H1 (cell line): ENCODE data around the gene FRRS1L. TPM values are rescaled to one million over a fixed set of nuclear protein-coding genes. Genes with fewer than 3 reads are reported as not detected.

Experiments used
- CTCF ChIA-PET: fragments of 300-600 bp; sonication (Branson Sonifier 250); formaldehyde crosslinking; loops from one replicate; lab custom pipeline; 2021; ENCODE audit not compliant: partially characterized antibody; lab: Charles Lee
- POLR2A ChIA-PET: fragments of 300-600 bp; sonication (Branson Sonifier 250); formaldehyde crosslinking; loops from one replicate; lab custom pipeline; 2021; ENCODE audit warnings: inconsistent platforms; ENCODE audit not compliant: partially characterized antibody; lab: Charles Lee
- DNase-seq, 2 experiments: peaks; one replicate each; pipeline versions ENCODE4 v3.0.0 to v3.0.0-alpha.2; 2010 to 2022; ENCODE audit warnings: low spot score in 2 of 2, low read depth in 1 of 2, mixed read lengths in 1 of 2
- FAIRE-seq: peaks from 2 replicates; lab custom pipeline; 2011; peaks lifted over from hg19 to GRCh38; lab: Jason Lieb, UNC
- H2AFZ ChIP-seq: 2 replicates; pipeline ENCODE4 v1.8.1; 2012; ENCODE audit warnings: low read length, inconsistent platforms
- H2AK5ac ChIP-seq: 2 replicates; pipeline ENCODE4 v1.6.1; 2013; ENCODE audit warnings: low read depth, low read length
- H2BK120ac ChIP-seq: replicated peaks from 2 replicates; pipeline ENCODE3; 2013; ENCODE audit warnings: low read depth, low read length, inconsistent platforms
- H2BK12ac ChIP-seq: 2 replicates; pipeline ENCODE4 v1.6.1; 2013; ENCODE audit warnings: low read depth, low read length
- H2BK15ac ChIP-seq: 2 replicates; pipeline ENCODE4 v1.6.1; 2013; ENCODE audit warnings: low read length
- H2BK20ac ChIP-seq: 2 replicates; pipeline ENCODE4 v1.6.1; 2013; ENCODE audit warnings: low read length
- H2BK5ac ChIP-seq: 2 replicates; pipeline ENCODE4 v1.6.1; 2013; ENCODE audit warnings: low read depth, low read length
- H3K14ac ChIP-seq: 2 replicates; pipeline ENCODE4 v1.6.1; 2013; ENCODE audit warnings: inconsistent platforms; ENCODE audit not compliant: insufficient read length
- H3K18ac ChIP-seq: 2 replicates; pipeline ENCODE4 v1.6.1; 2013; ENCODE audit warnings: low read length; ENCODE audit errors: extremely low read depth
- H3K23ac ChIP-seq: 2 replicates; pipeline ENCODE4 v1.6.1; 2013; ENCODE audit warnings: inconsistent platforms; ENCODE audit not compliant: insufficient read length
- H3K23me2 ChIP-seq: 2 replicates; pipeline ENCODE4 v1.6.1; 2013; ENCODE audit warnings: low read depth, low read length
- H3K27ac ChIP-seq: 2 replicates; pipeline ENCODE4 v1.6.1; 2011; ENCODE audit warnings: low read depth, low read length, inconsistent platforms
- H3K27me3 ChIP-seq, 4 experiments: replicated peaks in 1 of 4; 1 replicate in 1 of 4; 2 replicates in 3 of 4; pipeline versions ENCODE4 v1.6.1 to v1.8.1; 2011 to 2013; ENCODE audit warnings: low read length in 3 of 4, mild to moderate bottlenecking in 3 of 4, inconsistent platforms in 2 of 4, mixed read lengths in 2 of 4, moderate library complexity in 1 of 4; ENCODE audit not compliant: control insufficient read depth in 3 of 4, insufficient read depth in 3 of 4; ENCODE audit errors: extremely low read depth in 1 of 4
- H3K36me3 ChIP-seq, 4 experiments: 2 replicates each; pipeline versions ENCODE4 v1.6.1 to v1.8.1; 2011 to 2013; ENCODE audit warnings: mild to moderate bottlenecking in 4 of 4, low read length in 3 of 4, moderate library complexity in 2 of 4, control low read depth in 1 of 4, inconsistent platforms in 1 of 4; ENCODE audit not compliant: insufficient read depth in 4 of 4, control insufficient read depth in 2 of 4
- H3K4ac ChIP-seq: replicated peaks from 2 replicates; pipeline ENCODE3; 2013; ENCODE audit warnings: low read length, low read depth, mixed read lengths, inconsistent platforms; ENCODE audit not compliant: insufficient read length
- H3K4me1 ChIP-seq, 4 experiments: replicated peaks in 1 of 4; 1 replicate in 1 of 4; 2 replicates in 3 of 4; pipeline versions ENCODE4 v1.6.1 to v1.8.1; 2011 to 2013; ENCODE audit warnings: low read length in 3 of 4, inconsistent platforms in 2 of 4, mixed read lengths in 1 of 4; ENCODE audit not compliant: insufficient read depth in 4 of 4, control insufficient read depth in 3 of 4
- H3K4me2 ChIP-seq, 2 experiments: 2 replicates each; pipeline versions ENCODE4 v1.6.1 to v1.8.1; 2011 to 2013; ENCODE audit warnings: low read depth in 2 of 2, low read length in 2 of 2, control low read depth in 1 of 2, inconsistent platforms in 1 of 2, mild to moderate bottlenecking in 1 of 2; ENCODE audit not compliant: insufficient read depth in 1 of 2
- H3K4me3 ChIP-seq, 4 experiments: fragments of 200-600, 300-600 bp in 1 of 4; sonication (generic), shearing (Covaris generic), sonication (Bioruptor Twin) in 1 of 4; 2 replicates each; pipeline versions ENCODE4 v1.5.1 to v1.8.1; 2011 to 2016; ENCODE audit warnings: low read length in 4 of 4, low read depth in 3 of 4, control low read depth in 2 of 4, inconsistent platforms in 2 of 4, mild to moderate bottlenecking in 2 of 4, mixed read lengths in 1 of 4, moderate library complexity in 1 of 4; ENCODE audit not compliant: insufficient read depth in 2 of 4; ENCODE audit errors: extremely low read depth in 1 of 4
- H3K56ac ChIP-seq: replicated peaks from 2 replicates; pipeline ENCODE3; 2013; ENCODE audit warnings: low read depth, mild to moderate bottlenecking, mixed read lengths, low read length, inconsistent platforms; ENCODE audit not compliant: insufficient read length
- H3K79me1 ChIP-seq: 2 replicates; pipeline ENCODE4 v1.6.1; 2013; ENCODE audit warnings: low read depth, low read length, control low read depth
- H3K79me2 ChIP-seq, 2 experiments: 2 replicates each; pipeline versions ENCODE4 v1.6.1 to v1.8.1; 2012 to 2013; ENCODE audit warnings: low read length in 2 of 2, mild to moderate bottlenecking in 2 of 2, inconsistent platforms in 1 of 2; ENCODE audit not compliant: insufficient read depth in 2 of 2, control insufficient read depth in 1 of 2
- H3K9ac ChIP-seq, 4 experiments: replicated peaks in 1 of 4; 1 replicate in 1 of 4; 2 replicates in 3 of 4; pipeline versions ENCODE4 v1.6.1 to v1.8.1; 2011 to 2013; ENCODE audit warnings: low read depth in 3 of 4, low read length in 3 of 4, control low read depth in 2 of 4, mild to moderate bottlenecking in 2 of 4, moderate library complexity in 2 of 4, inconsistent platforms in 1 of 4; ENCODE audit errors: extremely low read depth in 1 of 4
- H3K9me3 ChIP-seq, 2 experiments: 2 replicates each; pipeline versions ENCODE4 v1.6.1 to v1.8.1; 2012 to 2013; ENCODE audit warnings: mild to moderate bottlenecking in 2 of 2, moderate library complexity in 2 of 2, control low read depth in 1 of 2, inconsistent platforms in 1 of 2, low read depth in 1 of 2, low read length in 1 of 2, mixed read lengths in 1 of 2; ENCODE audit not compliant: insufficient read depth in 2 of 2
- H4K20me1 ChIP-seq, 2 experiments: replicated peaks in 1 of 2; 2 replicates each; pipeline versions ENCODE3 to v1.8.1; 2011 to 2013; ENCODE audit warnings: inconsistent platforms in 2 of 2, low read length in 2 of 2, mild to moderate bottlenecking in 1 of 2; ENCODE audit not compliant: insufficient read depth in 2 of 2, control insufficient read depth in 1 of 2
- H4K5ac ChIP-seq: 2 replicates; pipeline ENCODE4 v1.6.1; 2013; ENCODE audit warnings: low read length, low read depth, mixed read lengths, inconsistent platforms; ENCODE audit not compliant: insufficient read length
- H4K8ac ChIP-seq: 2 replicates; pipeline ENCODE4 v1.8.0; 2013; ENCODE audit warnings: mild to moderate bottlenecking, moderate library complexity, low read length, inconsistent platforms; ENCODE audit not compliant: insufficient read depth; ENCODE audit errors: extremely low read depth
- H4K91ac ChIP-seq: replicated peaks from 2 replicates; pipeline ENCODE3; 2013; ENCODE audit warnings: low read length, mixed read lengths, inconsistent platforms; ENCODE audit not compliant: insufficient read length
- BACH1 ChIP-seq: IDR thresholded peaks from 2 replicates; pipeline ENCODE4 v1.6.1; 2012; ENCODE audit warnings: low read length, improper control_type of control experiment
- BRCA1 ChIP-seq: IDR thresholded peaks from 2 replicates; pipeline ENCODE4 v1.6.1; 2012; ENCODE audit warnings: low read depth, low read length, improper control_type of control experiment
- CHD2 ChIP-seq: IDR thresholded peaks from 2 replicates; pipeline ENCODE4 v1.6.1; 2012; ENCODE audit warnings: low read length, improper control_type of control experiment
- CTBP2 ChIP-seq: IDR thresholded peaks from 2 replicates; pipeline ENCODE4 v1.7.0; 2011; ENCODE audit warnings: borderline replicate concordance, mild to moderate bottlenecking, moderate library complexity, mixed read lengths, low read length; ENCODE audit not compliant: insufficient read depth, insufficient read length
- FOSL1 ChIP-seq: IDR thresholded peaks from 2 replicates; pipeline ENCODE4 v1.6.1; 2011; ENCODE audit warnings: mild to moderate bottlenecking, low read depth, low read length, moderate library complexity; ENCODE audit not compliant: insufficient read depth
- GABPA ChIP-seq: IDR thresholded peaks from 2 replicates; pipeline ENCODE4 v1.6.1; 2011; ENCODE audit warnings: mild to moderate bottlenecking, low read length, moderate library complexity, borderline replicate concordance; ENCODE audit not compliant: insufficient read depth
- GTF2F1 ChIP-seq: IDR thresholded peaks from 2 replicates; pipeline ENCODE4 v1.6.1; 2012; ENCODE audit warnings: low read depth, low read length, improper control_type of control experiment, borderline replicate concordance
- RXRA ChIP-seq: IDR thresholded peaks from 2 replicates; pipeline ENCODE4 v1.6.1; 2011; ENCODE audit warnings: low read depth, mild to moderate bottlenecking, low read length, moderate library complexity; ENCODE audit not compliant: insufficient read depth
- SIN3A ChIP-seq, 2 experiments: IDR thresholded peaks in 1 of 2; conservative IDR thresholded peaks in 1 of 2; 2 replicates each; pipeline ENCODE4 v1.6.1; 2011 to 2012; ENCODE audit warnings: low read length in 2 of 2, improper control_type of control experiment in 1 of 2, low read depth in 1 of 2, mild to moderate bottlenecking in 1 of 2
- SIX5 ChIP-seq: IDR thresholded peaks from 2 replicates; pipeline ENCODE4 v1.6.1; 2011; ENCODE audit warnings: mild to moderate bottlenecking, low read depth, low read length
- SRF ChIP-seq: IDR thresholded peaks from 2 replicates; pipeline ENCODE4 v1.6.1; 2011; ENCODE audit warnings: mild to moderate bottlenecking, low read depth, low read length, moderate library complexity
- WGBS, 2 experiments: shearing (Covaris generic) in 1 of 2; methylation state at CpG; one replicate each; pipeline versions ENCODE4 v1.1.6 to v1.1.7; 2013 to 2015; ENCODE audit warnings: low lambda C conversion rate in 2 of 2, mixed read lengths in 2 of 2, inconsistent platforms in 1 of 2, low coverage in 1 of 2, missing lambda C conversion rate in 1 of 2; ENCODE audit not compliant: insufficient replicate concordance in 2 of 2, insufficient coverage in 1 of 2, insufficient read length in 1 of 2; ENCODE audit errors: extremely low coverage in 1 of 2, missing lambda C conversion rate in 1 of 2; 5-methylcytosine and 5-hydroxymethylcytosine counted together
- polyA plus RNA-seq, 7 experiments: library from polyadenylated mRNA; depleted of rRNA in 3 of 7; stranded (reverse) in 5 of 7; unstranded in 2 of 7; fragments of >200 nt in 5 of 7; fragments of 200-250 nt in 2 of 7; gene quantifications; 1 replicate in 5 of 7; 2 replicates in 1 of 7; 4 replicates in 1 of 7; pipeline versions ENCODE4 v1.2.1 to v1.2.3, GENCODE V29; 2011 to 2013; ENCODE audit warnings: missing spikeins in 2 of 7, mixed read lengths in 2 of 7
- total RNA-seq: library from RNA; stranded (reverse); fragmentation: NEBNext Ultra II Directional; extraction: Animal tissue kit (Norgen Biotek cat#: 25700); gene quantifications from 2 replicates; pipeline ENCODE4 v1.2.1, GENCODE V29; 2021
- TF ChIP-seq, protein P1 (sequence below): IDR thresholded peaks from 2 replicates; pipeline ENCODE4 v1.6.1; 2011; ENCODE audit warnings: low read length, improper control_type of control experiment

The FRRS1L gene
- total and polyA plus RNA-seq, 2 of the 8 experiments (the other 6 are each of a cell fraction or from before 2014, with no cell fraction given) = 1.0 to 2.2 TPM

DNA sequence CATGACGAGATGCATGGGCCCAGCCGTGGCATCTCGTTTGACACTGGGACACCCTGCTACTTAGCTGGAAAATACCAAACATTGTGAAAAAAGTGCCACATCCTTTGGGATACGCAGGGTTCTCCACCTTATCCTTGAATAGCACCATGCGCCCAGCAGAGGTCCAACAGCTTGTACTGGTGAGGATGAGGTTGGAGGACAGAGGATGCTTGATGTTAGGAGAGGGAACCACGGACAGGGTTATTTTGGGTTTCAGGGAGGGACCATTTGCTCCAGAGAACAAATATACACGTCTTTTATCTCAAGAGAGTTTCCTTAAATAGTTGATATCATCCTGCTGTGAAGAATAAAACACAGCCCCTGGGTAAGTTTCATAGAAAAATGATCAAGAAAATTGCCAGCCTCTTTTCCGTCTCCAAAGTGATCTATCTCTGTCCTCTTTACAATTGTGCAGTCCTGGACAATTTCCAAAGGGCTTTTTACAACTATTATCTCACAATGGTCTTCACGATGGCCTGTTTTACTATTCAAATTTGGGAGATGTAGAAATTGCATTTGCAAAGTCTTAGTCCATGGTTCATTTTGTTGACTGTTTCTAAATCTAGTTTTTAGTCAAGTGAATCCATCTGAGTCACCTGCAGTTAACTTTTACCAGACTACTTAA is 19.9 kb upstream of the FRRS1L start:
- Histone ChIP-seq H2BK15ac (no peak overlapping the region), H3K79me1 (no peaks in the 10 kb centered on the region), H3K79me2 (no peaks in the 10 kb centered on the region), H2BK20ac (no peak overlapping the region), H3K27me3 (no peaks in the 10 kb centered on the region; a peak in 1 of 7 replicates), H3K23ac (no peak overlapping the region), H3K18ac (no peak overlapping the region), H4K8ac (no peak overlapping the region), H4K5ac (no peak overlapping the region), H2BK5ac (no peak overlapping the region), H3K4me1 (0 out of 7 replicates have a peak, but pooled peaks cover 0 to 2% (median 0%) of the 10 kb centered on the region in 4 experiments), H3K14ac (no peak overlapping the region), H3K9ac (no peak overlapping the region), H3K36me3 (no peaks in the 10 kb centered on the region), H3K9me3 (no peaks in the 10 kb centered on the region), H2BK12ac (no peak overlapping the region), H2BK120ac (no peak overlapping the region), H4K20me1 (no peaks in the 10 kb centered on the region), H4K91ac (no peak overlapping the region), H3K27ac (no peak overlapping the region), H2AK5ac (no peak overlapping the region), H3K4me2 (no peak overlapping the region), H3K4me3 (no peak overlapping the region), H3K23me2 (no peaks in the 10 kb centered on the region; the same call in 1 of the 2 replicates), H3K4ac (no peak overlapping the region), H2AFZ (no peak overlapping the region), H3K56ac (no peak overlapping the region)
- ChIA-PET CTCF (interaction anchor here (1.1 to 3.2 kb wide), 7 partner anchors 11 to 218 kb away, joined by 3 to 14 read pairs (median 4); no protein-coding TSS in a partner anchor), POLR2A (no interaction called here)
- whole genome bisulfite sequencing, 2 experiments = 90% methylated on average over 9 of the region's 9 CpGs; no CpG with 5 or more reads in 1 of the 2 experiments
- FAIRE-seq (no peak), DNase-seq (no peak)
- TF ChIP-seq CTBP2 (no peak), GABPA (no peak), BRCA1 (no peak), SRF (no peak), SIX5 (no peak), FOSL1 (no peak), BACH1 (no peak), GTF2F1 (no peak), CHD2 (no peak), RXRA (no peak), SIN3A (conservative IDR thresholded peaks at IDR 0.05 in 1 of 2, IDR thresholded peaks at IDR 0.05 in 1 of 2; ENCODE audit: low read depth in 1 of 2, low read length in 2 of 2) (no peak)
- TF ChIP-seq, protein P1, sequence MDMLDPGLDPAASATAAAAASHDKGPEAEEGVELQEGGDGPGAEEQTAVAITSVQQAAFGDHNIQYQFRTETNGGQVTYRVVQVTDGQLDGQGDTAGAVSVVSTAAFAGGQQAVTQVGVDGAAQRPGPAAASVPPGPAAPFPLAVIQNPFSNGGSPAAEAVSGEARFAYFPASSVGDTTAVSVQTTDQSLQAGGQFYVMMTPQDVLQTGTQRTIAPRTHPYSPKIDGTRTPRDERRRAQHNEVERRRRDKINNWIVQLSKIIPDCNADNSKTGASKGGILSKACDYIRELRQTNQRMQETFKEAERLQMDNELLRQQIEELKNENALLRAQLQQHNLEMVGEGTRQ = no peak
